GM13976 (cell line): ENCODE measurements around the gene CHD3.

Experiments used
- DNase-seq: peaks from one replicate; pipeline ENCODE4 v3.0.0; 2012; ENCODE audit warnings: low spot score
- CTCF ChIP-seq: IDR thresholded peaks from 2 replicates; pipeline ENCODE4 v1.5.1; 2012; ENCODE audit warnings: borderline replicate concordance, mild to moderate bottlenecking; ENCODE audit not compliant: insufficient read depth; ENCODE audit errors: extremely low read depth, missing control alignments, control extremely low read depth
- in situ Hi-C: fragments of 300-500 bp; cut with MboI; formaldehyde crosslinking; loops from one replicate; pipeline ENCODE4 v1.12.0; 2022; ENCODE audit warnings: low sequenced_read_pairs, mixed read lengths, inconsistent platforms; ENCODE audit not compliant: unreplicated experiment

Gene CHD3

GRCh38 chr17:7887038-7887481 lies 1.5 kb upstream of the CHD3 start:
- DNase-seq = no peak
- in situ Hi-C loops = no loop called here
- TF ChIP-seq CTCF = no peak

GRCh38 chr17:7887482-7888183 lies 956 bp upstream of the CHD3 start:
- TF ChIP-seq CTCF = no peak
- peak; percentile 93 for DNase-seq
- in situ Hi-C loops = no loop called here

GRCh38 chr17:7889166-7889955 lies 772 bp downstream of the CHD3 start:
- no peak for DNase-seq
- no peak for TF ChIP-seq CTCF
- in situ Hi-C loops = no loop called here

GRCh38 chr17:7893187-7893880 lies 4.7 kb downstream of the CHD3 start:
- DNase-seq = no peak
- TF ChIP-seq CTCF = no peak
- in situ Hi-C loops = no loop called here

- in situ Hi-C loops = no loop called here
- no peak for TF ChIP-seq CTCF
- DNase-seq = no peak
Observed at GRCh38 chr17:7894226-7894625, 5.6 kb downstream of the CHD3 start.

- TF ChIP-seq CTCF = no peak
- DNase-seq = no peak
- in situ Hi-C loops = no loop called here
Observed at GRCh38 chr17:7894866-7895265, 6.3 kb downstream of the CHD3 start.
